A172 (cell line): ENCODE data around the gene NUDT5. TPM values are rescaled to one million over a fixed set of nuclear protein-coding genes. Genes with fewer than 3 reads are reported as not detected.
"Not testable (repeated sequence)": the region's sequence is repeated elsewhere in the genome, so short reads cannot be mapped to it uniquely, and the experiment has no call there.

ENCODE experiments used
- DNase-seq: peaks from one replicate; pipeline ENCODE4 v3.0.0-alpha.2; 2015; ENCODE audit warnings: low spot score
- total RNA-seq: library from RNA; depleted of rRNA; stranded (reverse); fragments of >200 nt; shearing (Covaris generic); gene quantifications from 2 replicates; pipeline ENCODE4 v1.2.3, GENCODE V29; 2014; rRNA removed

The NUDT5 gene
- 166 and 198 TPM in 2 replicates for total RNA-seq

GRCh38 chr10:12195603-12196506 lies at the start of gene NUDT5, which contains the start of gene CDC123:
Gene NUDT5, minus strand, starts transcription at chr10:12195891. Its CDS starts 9,600 bp downstream, at chr10:12186291.
Gene CDC123, plus strand, starts transcription at chr10:12196188. Its CDS starts 58 bp downstream, at chr10:12196246.
- DNase-seq, result peak; percentile 88

GRCh38 chr10:12243864-12244620 lies 48.4 kb upstream of the NUDT5 start:
- no peak for DNase-seq

DNA sequence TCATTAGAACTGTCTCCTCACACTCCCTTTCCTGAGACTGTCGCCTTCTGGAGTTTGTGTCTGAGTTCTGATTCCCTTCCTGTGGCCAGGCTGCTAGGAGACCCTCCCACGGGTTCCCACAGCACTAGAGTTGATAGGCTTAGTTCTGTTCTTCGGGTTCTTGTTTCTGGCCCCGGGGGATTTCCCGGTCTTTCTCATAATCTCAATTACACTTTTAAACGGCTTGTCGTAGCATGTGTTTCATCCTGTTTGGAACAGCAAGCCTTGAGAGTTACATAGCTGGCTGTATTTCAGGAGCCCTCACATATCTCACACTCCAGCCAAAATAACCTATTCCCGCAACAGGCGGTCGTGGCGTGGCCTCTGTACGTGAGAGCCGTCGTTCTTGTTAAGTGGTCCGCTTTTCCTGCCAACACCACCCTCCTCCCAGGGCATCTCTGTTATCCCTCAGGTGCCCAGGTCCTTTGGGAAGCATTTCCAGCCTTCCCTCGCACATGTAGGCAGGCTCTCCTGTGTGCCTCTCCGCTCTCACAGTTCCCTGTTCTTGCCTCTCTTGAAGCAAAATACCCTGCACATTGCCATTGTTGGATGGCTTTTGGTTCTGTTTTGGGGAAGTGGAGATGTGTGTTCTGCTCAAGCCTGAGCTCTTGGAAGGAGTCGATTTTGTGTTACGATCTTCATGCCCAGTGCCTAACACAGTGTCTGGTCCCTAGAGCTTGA lies 46.3 kb upstream of the NUDT5 start:
- DNase-seq, result no peak

- no peak for DNase-seq
Observed at GRCh38 chr10:12238821-12239220, 43.1 kb upstream of the NUDT5 start.

DNA sequence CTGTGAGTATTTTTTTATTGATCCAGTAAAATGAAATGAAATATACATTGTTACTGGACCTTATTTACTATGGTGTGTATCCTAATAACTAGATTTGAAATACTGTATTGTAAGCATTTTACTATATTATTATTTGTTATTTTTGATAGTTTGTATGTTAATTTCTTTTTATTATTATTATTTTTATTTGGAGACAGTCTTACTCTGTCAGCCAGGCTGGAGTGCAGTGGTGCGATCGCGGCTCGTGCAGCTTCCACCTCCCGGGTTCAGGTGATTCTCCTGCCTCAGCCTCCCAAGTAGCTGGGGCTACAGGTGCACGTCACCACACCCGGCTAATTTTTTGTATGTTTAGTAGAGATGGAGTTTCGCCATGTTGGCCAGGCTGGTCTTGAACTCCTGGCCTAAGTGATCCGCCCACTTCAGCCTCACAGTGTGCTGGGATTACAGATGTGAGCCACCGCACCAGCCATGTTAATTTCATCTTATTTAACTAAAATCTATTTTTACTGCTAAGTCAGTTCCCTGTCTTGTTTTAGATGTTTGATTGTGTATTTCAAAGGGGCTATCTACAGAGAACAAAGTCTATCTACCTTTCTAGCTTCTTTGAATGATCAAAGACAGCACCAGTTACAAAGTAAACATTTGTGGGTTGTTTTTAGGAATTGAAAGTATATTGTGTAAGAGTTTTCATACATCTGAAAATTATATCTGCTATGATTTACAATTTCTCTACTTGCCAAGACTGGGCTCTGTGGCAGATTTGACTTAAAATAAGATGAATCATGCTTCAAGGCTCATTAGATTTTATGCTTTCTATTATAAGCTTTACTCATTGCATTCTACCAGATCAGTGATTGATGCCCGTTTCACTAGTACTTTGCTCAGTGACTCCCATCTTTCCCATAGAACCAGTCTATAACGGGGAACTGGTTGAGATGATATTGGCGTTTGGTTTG lies 41.9 kb upstream of the NUDT5 start:
- no peak for DNase-seq

DNA sequence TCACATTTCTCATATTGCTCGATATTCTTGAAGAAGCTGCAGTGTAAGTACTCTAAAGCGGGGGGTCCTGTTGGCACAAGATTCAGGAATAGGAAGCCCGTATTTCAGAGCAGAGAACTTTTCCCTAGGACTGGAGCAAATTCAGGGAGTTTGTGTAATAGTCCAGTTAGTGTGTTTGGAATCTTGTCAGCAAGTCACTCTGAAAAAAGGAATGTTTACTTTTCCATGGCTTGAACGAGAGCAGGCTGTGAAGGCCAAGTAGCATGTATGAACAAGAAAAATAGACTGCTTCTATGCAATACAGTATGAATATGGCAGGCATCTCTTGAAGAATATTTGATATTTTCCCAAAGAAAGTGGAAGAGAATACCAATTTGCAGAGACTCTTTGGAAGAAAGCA lies 40.1 kb upstream of the NUDT5 start:
- DNase-seq, result no peak

- no peak for DNase-seq
Observed at GRCh38 chr10:12235116-12235694, 39.5 kb upstream of the NUDT5 start.

GRCh38 chr10:12234687-12235086 lies 39.0 kb upstream of the NUDT5 start:
- DNase-seq, result not testable (repeated sequence)

DNA sequence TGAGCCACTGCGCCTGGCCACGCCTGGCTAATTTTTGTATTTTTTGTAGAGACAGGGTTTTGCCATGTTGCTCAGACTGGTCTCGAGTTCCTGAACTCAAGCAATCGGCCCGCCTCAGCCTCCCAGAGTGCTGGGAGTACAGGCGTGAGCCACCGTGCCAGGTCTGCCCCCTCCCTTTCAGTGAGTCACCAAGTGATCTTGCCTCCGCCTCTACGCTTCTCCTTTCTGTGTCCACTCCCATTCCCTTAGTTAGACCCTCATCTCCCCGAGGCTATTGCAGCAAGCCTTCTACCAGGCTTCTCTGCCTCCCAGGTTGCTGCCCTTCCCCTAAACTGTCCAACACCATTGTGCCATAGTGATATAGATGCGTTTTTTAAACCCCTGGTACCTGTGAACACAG lies 33.2 kb upstream of the NUDT5 start:
- DNase-seq, result no peak

DNA sequence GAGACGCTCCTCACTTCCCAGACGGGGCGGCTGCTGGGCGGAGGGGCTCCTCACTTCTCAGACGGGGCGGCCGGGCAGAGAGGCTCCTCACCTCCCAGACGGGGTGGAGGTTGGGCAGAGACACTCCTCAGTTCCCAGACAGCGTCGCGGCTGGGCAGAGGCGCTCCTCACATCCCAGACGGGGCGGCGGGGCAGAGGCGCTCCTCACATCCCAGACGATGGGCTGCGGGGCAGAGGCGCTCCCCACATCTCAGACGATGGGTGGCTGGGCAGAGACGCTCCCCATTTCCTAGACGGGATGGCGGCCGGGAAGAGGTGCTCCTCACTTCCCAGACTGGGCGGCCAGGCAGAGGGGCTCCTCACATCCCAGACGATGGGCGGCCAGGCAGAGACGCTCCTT lies 30.7 kb upstream of the NUDT5 start:
- DNase-seq, result not testable (repeated sequence)

GRCh38 chr10:12225444-12225843 lies 29.8 kb upstream of the NUDT5 start:
- DNase-seq, result no peak

DNA sequence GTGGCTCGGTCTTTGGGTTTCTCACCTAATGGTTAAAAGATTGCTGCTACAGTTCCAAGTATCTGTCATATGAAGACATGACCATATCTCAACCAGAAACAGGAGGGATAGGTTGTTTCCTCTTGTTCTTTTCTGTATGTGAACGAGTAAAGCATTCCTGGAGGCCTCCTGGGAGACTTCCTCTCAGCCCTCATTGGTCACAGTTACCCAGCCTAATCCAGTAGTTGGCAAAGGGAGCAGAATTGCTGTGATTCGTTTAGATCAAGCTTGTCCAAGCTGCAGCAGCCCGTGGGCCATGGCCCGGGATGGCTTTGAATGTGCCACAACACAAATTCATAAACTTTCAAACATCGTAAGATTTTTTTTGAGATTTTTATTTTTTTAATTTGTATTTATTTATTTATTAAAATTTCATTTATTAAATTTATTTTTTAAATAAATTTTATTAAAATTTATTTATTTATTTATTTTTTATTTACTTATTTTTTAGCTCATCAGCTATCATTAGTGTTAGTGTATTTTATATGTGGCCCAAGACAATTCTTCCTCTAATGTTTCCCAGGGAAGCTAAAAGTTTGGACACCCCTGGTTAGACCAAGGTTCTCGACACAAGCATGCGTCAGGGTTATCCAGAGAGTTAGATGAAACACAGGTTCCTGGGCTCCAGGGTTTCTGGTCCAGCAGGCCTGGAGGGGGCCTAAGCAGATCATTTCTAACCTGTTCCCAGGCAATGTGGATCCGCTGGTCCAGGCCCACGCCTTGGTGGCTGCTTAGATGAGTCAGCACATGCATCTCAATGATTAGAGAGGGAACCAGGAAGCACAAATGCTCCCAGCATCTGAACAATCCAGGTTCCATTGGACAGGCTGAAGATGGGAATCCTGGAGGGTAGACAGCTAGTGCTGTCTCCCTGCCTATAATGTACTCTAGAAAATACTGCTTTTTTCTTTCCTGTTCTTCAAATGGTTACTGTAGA lies 25.9 kb upstream of the NUDT5 start:
- peak; percentile 51 for DNase-seq

DNA sequence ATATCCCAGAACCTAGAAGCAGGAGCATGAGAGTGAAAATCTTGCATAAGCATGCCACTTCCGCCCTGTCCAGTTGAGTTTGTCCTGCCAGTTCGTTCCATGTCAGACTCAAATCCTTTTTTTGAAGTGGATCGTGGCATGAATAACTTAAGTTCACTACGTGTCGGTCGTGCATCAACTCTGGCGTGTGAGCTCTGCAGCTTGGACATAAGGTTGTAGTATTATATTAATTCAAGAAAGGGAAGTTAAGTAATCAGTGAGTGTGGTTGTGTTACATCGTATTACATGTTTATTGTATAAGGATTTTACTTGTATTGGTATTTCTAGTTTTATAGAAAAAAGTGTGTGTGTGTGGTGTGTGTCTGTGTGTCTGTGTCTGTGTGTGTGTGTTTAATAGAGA lies 23.3 kb upstream of the NUDT5 start:
- no peak for DNase-seq

DNA sequence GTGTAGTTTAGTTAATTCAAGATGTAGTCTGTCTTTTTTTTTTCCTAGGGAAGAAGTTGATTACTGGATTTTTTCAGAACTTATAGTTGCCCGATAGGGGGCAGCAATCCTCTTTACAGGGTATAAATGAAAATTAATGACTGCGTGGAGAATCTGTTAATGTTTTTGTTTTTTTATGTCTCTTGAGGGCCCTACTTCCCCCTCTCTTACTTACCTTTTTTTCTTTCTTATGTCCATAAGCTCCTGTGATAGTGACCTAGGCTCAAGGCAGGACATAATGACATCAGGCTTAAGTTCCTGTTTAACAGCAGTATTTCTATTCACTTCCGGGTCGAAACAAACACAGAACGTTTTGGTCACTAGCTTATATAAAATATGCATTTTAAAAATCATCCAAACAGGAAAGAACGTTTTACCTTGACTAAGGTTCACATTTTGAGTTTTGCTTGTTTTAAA lies 19.1 kb upstream of the NUDT5 start:
- DNase-seq, result peak; percentile 41

DNA sequence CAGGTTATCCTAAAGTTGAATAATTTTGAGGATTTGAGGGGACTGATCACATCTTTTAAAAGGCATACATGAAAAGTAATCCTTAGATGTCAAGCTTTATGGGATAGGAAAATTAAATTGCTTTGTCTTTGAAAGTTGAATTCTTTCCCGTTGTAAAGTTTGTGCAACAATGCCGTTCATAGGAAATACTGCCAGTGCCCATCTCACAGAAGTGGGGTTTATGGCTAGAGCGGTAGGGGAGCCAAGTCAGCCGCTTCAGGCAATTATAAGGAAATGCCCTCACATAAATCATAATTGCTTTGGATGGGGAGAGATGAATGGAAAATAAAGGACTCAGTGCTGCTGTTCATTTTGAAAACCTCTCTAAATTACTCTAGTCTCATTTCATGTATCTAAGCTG lies 18.4 kb upstream of the NUDT5 start:
- DNase-seq, result no peak

DNA sequence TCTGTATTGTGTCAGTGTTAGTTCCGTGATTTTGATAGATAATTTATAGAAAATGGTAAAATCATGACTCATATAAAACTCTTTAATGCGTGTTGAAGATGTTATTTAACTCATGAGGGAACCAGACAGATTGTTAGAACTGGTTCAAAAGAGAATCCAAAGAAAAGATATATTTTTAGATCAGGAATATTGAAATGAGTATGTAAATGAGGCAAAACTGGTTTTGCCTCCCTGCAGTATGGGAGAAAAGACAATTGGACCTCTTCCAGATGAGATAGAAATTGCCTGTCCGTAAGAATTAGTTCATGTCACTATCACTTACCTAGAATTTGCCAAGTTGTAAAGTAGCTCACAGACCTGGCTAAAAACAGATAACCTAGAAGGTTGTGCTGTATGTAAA lies 17.9 kb upstream of the NUDT5 start:
- no peak for DNase-seq

GRCh38 chr10:12212454-12212853 lies 16.8 kb upstream of the NUDT5 start:
- no peak for DNase-seq

DNA sequence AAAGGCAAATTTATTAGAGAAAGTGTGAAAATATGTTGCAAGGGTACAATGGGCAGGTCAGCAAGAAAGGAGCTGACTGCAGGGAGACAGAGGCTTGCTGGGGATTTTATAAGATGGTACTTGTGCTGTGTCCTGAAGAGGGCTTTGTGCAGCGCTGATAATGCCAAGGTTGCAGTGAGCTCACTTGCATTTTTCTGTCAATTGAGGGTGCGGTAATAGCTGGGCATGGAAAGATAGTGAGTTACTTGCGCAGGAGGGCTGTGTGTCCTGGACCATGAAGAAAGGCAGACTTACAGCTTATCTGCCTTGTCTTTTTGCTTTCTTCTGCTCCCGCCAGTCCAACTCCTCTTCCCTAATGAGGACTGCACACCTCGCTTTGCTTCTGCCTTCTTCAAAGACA lies 12.8 kb upstream of the NUDT5 start:
- DNase-seq, result no peak

DNA sequence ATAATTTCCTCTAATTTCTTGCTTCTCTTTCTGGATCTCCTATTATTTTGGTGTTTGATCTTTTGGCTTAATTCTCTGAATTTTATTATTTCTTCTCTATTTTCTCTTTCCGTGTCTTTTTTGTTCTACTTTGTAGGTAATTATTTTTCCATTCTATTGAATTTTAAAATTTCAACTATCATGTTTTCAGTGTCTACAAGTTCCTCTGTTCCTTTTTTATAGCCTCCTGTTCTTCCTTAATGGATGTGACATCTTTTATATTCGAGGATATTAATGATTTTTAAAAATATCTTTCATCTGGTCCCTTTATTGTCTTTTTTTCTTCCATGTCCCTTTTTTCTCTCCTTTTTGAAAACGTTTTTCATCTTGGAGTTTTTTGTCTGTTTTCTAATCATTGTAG lies 11.4 kb upstream of the NUDT5 start:
- DNase-seq, result no peak
